WTC11 (cell line): ENCODE results near the gene FAM169A.

Experiments used
- MAX ChIP-seq: sonication (generic); formaldehyde crosslinking; IDR thresholded peaks from 2 replicates; pipeline ENCODE4 v1.8.0; 2022; ENCODE audit warnings: mild to moderate bottlenecking, missing genetic modification reagents
- ZNF121 ChIP-seq: sonication (generic); formaldehyde crosslinking; IDR thresholded peaks from 2 replicates; pipeline ENCODE4 v1.8.0; 2023; ENCODE audit warnings: missing genetic modification reagents

GRCh38 chr5:74778609-74779008 lies 87.6 kb downstream of the FAM169A start:
- TF ChIP-seq MAX (no peak), ZNF121 (CRISPR knock-in tag) (no peak)
